Renal cortex interstitium (tissue), 11 donors: ENCODE data around the gene SMAD3. TPM values are rescaled to one million over a fixed set of nuclear protein-coding genes. Genes with fewer than 3 reads are reported as not detected.

Source experiments
- DNase-seq, 11 donors: peaks; one replicate each; pipeline ENCODE4 v3.0.0-alpha.2; 2013; ENCODE audit warnings: low read depth in 9 of 11, low spot score in 4 of 11; ENCODE audit errors: extremely low read depth in 1 of 11
- polyA plus RNA-seq, 3 donors: library from polyadenylated mRNA; unstranded; fragments of 120-200 nt; gene quantifications; one replicate each; pipeline ENCODE4 v1.2.1, GENCODE V29; 2013; ENCODE audit not compliant: insufficient read length in 3 of 3

The SMAD3 gene
- polyA plus RNA-seq, 3 donors: 48.3 to 73.3 (median 50.2) TPM

- no peak for DNase-seq
These were observed 14.8 kb upstream of the SMAD3 start for GRCh38 chr15:67050522-67051087.

GRCh38 chr15:67051088-67052045 lies 14.0 kb upstream of the SMAD3 start:
- no peak for DNase-seq

- no peak for DNase-seq
These were observed 10.7 kb upstream of the SMAD3 start for GRCh38 chr15:67054676-67055075.

- no peak for DNase-seq
These were observed 6.3 kb upstream of the SMAD3 start for GRCh38 chr15:67059127-67059553.

- no peak for DNase-seq
These were observed 3.5 kb upstream of the SMAD3 start for GRCh38 chr15:67061811-67062368.

- no peak for DNase-seq
These were observed 2.9 kb upstream of the SMAD3 start for GRCh38 chr15:67062369-67062985.

- DNase-seq: peak in 1 of 11 donors; percentile 55
These were observed 1.5 kb upstream of the SMAD3 start for GRCh38 chr15:67063689-67064606.

- no peak for DNase-seq
These were observed 533 bp upstream of the SMAD3 start for GRCh38 chr15:67064607-67065530.

GRCh38 chr15:67066041-67066958 lies 898 bp downstream of the SMAD3 start:
- no peak for DNase-seq

GRCh38 chr15:67066959-67067853 lies 1.8 kb downstream of the SMAD3 start:
- DNase-seq: no peak

- DNase-seq: no peak
These were observed 2.6 kb downstream of the SMAD3 start for GRCh38 chr15:67067930-67068551.

- DNase-seq: no peak
These were observed 3.5 kb downstream of the SMAD3 start for GRCh38 chr15:67068710-67069400.

GRCh38 chr15:67070150-67070549 lies 4.7 kb downstream of the SMAD3 start:
- no peak for DNase-seq

GRCh38 chr15:67070892-67071664 lies 5.7 kb downstream of the SMAD3 start:
- no peak for DNase-seq
